BJ (cell line): ENCODE measurements around the gene NAA80. TPM values are rescaled to one million over a fixed set of nuclear protein-coding genes. Genes with fewer than 3 reads are reported as not detected.

Source experiments
- CTCF ChIA-PET: fragments of 350-600 bp; formaldehyde crosslinking; extraction: SDS; loops from one replicate; lab custom pipeline; 2021; ENCODE audit warnings: antibody characterized with exemption, inconsistent platforms; lab: Yijun Ruan, JAX
- POLR2A ChIA-PET: fragments of 300-600 bp; sonication (Branson Sonifier 250); formaldehyde crosslinking; extraction: SDS; loops from one replicate; lab custom pipeline; 2021; ENCODE audit warnings: antibody characterized with exemption; lab: Charles Lee
- DNase-seq: peaks from one replicate; pipeline ENCODE4 v3.0.0-alpha.2; 2011; ENCODE audit warnings: low read depth
- H3K27me3 ChIP-seq: 2 replicates; pipeline ENCODE4 v1.6.0; 2011; ENCODE audit warnings: low read length; ENCODE audit not compliant: control insufficient read depth, insufficient read depth
- H3K36me3 ChIP-seq: 2 replicates; pipeline ENCODE4 v1.5.1; 2011; ENCODE audit warnings: low read length; ENCODE audit not compliant: control insufficient read depth, insufficient read depth
- H3K4me3 ChIP-seq: 2 replicates; pipeline ENCODE4 v1.5.1; 2011; ENCODE audit warnings: low read depth, mild to moderate bottlenecking, control low read depth, low read length
- polyA plus RNA-seq: library from polyadenylated mRNA; depleted of rRNA; stranded (reverse); fragments of >200 nt; gene quantifications from 2 replicates; pipeline ENCODE4 v1.2.3, GENCODE V29; 2011
- TF ChIP-seq, protein P1 (sequence below): IDR thresholded peaks from 2 replicates; pipeline ENCODE4 v1.5.1; 2011; ENCODE audit warnings: low read depth, mild to moderate bottlenecking, control low read depth, inconsistent platforms, low read length, moderate library complexity; ENCODE audit not compliant: insufficient read depth

Gene NAA80
- polyA plus RNA-seq, 1 experiment, result 5.8 TPM

DNA sequence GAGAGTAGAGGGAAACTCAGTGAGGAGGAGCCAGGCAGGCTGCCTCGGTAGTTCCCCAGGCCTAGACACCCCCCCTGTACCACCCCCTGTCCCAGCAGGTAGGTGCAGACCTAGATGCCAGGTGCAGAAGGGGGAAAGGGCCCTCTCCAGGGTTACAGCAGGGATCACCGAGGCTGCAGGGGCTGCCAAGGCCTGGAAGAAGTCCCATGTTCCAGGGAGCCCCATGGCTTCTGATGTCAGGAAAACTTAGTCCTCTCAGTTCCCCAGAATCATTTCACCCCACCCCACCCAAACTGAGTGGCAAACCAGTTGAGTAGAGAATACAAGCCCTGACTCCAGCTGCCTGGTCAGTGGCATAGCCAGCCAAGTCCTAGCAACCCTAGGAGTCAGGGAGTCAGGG lies 37.7 kb downstream of the NAA80 start:
- Histone ChIP-seq H3K36me3 (peaks cover 21% of the 10 kb centered on the region), H3K27me3 (no peaks in the 10 kb centered on the region), H3K4me3 (no peak overlapping the region)
- CTCF ChIA-PET, result interaction anchor here (3.3 to 13.0 kb wide), 4 partner anchors 10 to 63 kb away, joined by 17 to 114 read pairs (median 54); partner anchors contain the start of gene SEMA3B
- no peak for DNase-seq
- POLR2A ChIA-PET, result no interaction called here
- TF ChIP-seq, protein P1, sequence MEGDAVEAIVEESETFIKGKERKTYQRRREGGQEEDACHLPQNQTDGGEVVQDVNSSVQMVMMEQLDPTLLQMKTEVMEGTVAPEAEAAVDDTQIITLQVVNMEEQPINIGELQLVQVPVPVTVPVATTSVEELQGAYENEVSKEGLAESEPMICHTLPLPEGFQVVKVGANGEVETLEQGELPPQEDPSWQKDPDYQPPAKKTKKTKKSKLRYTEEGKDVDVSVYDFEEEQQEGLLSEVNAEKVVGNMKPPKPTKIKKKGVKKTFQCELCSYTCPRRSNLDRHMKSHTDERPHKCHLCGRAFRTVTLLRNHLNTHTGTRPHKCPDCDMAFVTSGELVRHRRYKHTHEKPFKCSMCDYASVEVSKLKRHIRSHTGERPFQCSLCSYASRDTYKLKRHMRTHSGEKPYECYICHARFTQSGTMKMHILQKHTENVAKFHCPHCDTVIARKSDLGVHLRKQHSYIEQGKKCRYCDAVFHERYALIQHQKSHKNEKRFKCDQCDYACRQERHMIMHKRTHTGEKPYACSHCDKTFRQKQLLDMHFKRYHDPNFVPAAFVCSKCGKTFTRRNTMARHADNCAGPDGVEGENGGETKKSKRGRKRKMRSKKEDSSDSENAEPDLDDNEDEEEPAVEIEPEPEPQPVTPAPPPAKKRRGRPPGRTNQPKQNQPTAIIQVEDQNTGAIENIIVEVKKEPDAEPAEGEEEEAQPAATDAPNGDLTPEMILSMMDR, result no peak

DNA sequence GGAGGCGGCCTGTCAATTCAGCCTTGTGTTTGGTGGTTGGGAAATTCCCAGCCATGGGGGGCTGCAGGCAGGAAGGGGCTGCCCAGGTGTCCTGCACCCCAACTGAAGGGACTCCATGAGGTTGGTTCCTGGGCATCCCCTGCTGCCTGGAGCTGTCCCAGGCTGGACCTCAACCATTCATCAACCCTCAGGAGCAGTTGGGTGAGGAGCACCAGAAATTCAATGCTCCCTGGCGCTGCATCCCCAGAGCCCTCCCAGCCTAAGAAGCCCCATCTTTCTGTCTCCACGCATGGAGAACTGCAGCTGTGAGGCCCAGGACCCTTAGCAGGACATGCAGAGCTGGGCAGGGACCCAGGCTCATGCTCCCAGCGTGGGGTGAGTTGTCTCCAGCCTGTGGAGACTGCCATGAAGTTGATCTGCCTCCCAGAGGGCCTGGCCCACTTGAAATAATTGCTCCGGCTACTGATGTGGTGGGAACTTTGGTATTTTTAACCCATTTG lies 38.2 kb downstream of the NAA80 start:
- H3K4me3 ChIP-seq, result peak overlapping the region; percentile 51
- no peaks in the 10 kb centered on the region for H3K27me3 ChIP-seq
- TF ChIP-seq, protein P1, result no peak
- POLR2A ChIA-PET, result no interaction called here
- DNase-seq, result no peak
- CTCF ChIA-PET, result interaction anchor here (1.6 to 13.0 kb wide), 5 partner anchors 10 to 63 kb away, joined by 12 to 114 read pairs (median 51); partner anchors contain the start of gene SEMA3B
- H3K36me3 ChIP-seq, result peaks cover 26% of the 10 kb centered on the region

DNA sequence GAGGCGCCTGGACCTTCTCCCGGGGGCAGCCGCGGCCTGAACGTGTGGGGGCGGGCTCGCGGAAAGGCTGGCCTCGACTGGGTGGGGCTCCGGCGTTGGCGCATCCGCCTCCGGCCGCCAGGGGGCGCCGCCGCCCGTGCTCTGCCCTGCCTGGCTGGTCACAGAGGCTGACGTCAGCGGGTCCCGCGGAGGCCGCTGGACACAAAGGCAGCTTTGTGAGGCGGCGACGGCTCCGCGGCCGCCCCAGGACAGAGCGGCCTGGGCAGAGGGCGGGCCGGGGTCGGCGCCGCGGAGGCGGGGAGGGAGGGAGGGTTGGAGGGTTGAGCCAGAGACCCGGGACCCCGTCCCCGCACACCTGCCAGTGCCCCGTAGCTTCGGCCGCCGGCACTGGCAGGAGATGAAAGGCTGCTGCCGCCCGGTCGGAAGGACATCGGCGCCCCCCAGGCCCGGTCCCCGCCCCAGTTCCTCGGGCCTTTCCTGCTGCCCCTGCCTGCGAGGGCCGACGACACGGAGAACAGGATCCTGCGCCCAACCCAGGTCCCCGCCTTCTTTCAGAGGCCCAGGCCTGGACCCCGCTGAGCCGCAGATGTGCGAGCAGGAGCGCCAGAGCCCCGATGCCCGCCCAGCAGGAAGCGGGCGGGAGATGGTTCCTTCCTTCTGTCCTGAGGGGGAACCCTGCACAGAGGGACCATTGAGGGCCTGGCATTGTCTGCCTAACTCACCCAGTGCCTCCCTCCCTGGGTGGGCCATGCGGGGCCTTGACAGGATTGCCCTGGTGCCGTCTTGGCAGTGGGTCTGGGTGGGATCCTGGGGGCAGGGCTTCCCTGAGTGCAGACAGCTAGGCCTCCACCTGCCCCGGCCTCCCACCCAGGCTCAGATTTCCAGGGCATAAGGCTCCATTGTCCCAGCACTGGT lies 38.9 kb downstream of the NAA80 start:
- ChIA-PET POLR2A (interaction anchor here (1.0 kb wide), 1 partner anchor 25 kb away, joined by 4 read pairs; no protein-coding TSS in a partner anchor), CTCF (interaction anchor here (0.6 to 13.0 kb wide), 25 partner anchors 9 to 77 kb away, joined by 3 to 114 read pairs (median 5); partner anchors contain the start of genes IFRD2, LSMEM2, SEMA3B and TUSC2)
- H3K36me3 ChIP-seq, result peaks cover 29% of the 10 kb centered on the region
- TF ChIP-seq, protein P1, result peak; percentile 67
- H3K4me3 ChIP-seq, result peak overlapping the region; percentile 51
- no peak for DNase-seq
- H3K27me3 ChIP-seq, result no peaks in the 10 kb centered on the region

DNA sequence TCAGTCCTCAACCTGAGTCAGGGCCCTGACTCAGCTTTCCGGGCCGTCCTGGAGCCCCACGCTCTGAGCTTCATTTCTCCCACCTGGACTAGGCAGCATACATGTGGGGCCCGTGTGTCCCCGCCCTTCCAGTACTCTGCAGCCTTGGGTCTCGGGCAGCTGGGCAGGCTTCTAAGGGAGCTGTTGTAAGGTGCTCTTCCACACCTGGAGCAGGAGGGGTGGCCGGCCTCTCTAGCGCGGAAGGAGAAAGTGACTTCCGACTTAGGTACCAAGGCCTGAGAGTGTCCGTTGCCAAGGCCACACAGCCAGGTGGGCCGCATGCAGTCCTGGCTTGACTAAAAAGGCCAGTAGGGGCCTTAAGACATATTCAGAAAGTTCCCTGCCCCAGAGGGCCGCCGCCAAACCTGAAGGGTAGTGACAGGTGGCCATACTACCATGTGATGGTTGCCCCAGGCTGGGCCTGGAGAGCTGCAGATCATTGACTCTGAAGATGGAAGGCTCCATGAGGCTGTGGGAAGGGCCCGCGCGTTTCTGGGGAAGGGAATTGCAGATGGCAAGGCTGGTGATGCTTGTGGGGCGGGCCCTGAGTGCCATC lies 39.7 kb downstream of the NAA80 start:
- no peak for DNase-seq
- POLR2A ChIA-PET, result interaction anchor here (0.9 to 1.0 kb wide), 2 partner anchors 13 to 24 kb away, joined by 3 to 4 read pairs; no protein-coding TSS in a partner anchor
- TF ChIP-seq, protein P1, result no peak
- CTCF ChIA-PET, result interaction anchor here (0.8 to 13.0 kb wide), 25 partner anchors 8 to 78 kb away, joined by 3 to 114 read pairs (median 5); partner anchors contain the start of genes HYAL3, IFRD2, LSMEM2 and NAA80
- H3K27me3 ChIP-seq, result no peaks in the 10 kb centered on the region
- H3K36me3 ChIP-seq, result peaks cover 33% of the 10 kb centered on the region
- no peak overlapping the region for H3K4me3 ChIP-seq
